Endothelial cell of umbilical vein (primary cell): ENCODE results near the gene HPX. TPM values are rescaled to one million over a fixed set of nuclear protein-coding genes. Genes with fewer than 3 reads are reported as not detected.

Experiments used
- BruUV-seq: library from RNA; stranded (reverse); fragments of 400-500 nt; replicated peaks from 2 replicates; lab custom pipeline; 2021; lab: Mats Ljungman, UMichigan
- CTCF ChIA-PET: fragments of 300-600, 350-600 bp; sonication (Branson Sonifier 250); formaldehyde crosslinking; loops from one replicate; lab custom pipeline; 2021; ENCODE audit warnings: antibody characterized with exemption, inconsistent platforms; lab: Charles Lee
- POLR2A ChIA-PET: fragments of 300-600, 350-600 bp; sonication (Branson Sonifier 250); formaldehyde crosslinking; loops from one replicate; lab custom pipeline; 2021; ENCODE audit warnings: antibody characterized with exemption, inconsistent platforms; lab: Charles Lee
- DNase-seq: peaks from one replicate; pipeline ENCODE4 v3.0.0-alpha.2; 2011; ENCODE audit warnings: low read depth, low spot score
- FAIRE-seq: peaks from 2 replicates; lab custom pipeline; 2011; peaks lifted over from hg19 to GRCh38; lab: Jason Lieb, UNC
- H2AFZ ChIP-seq: 2 replicates; pipeline ENCODE4 v1.6.0; 2012; ENCODE audit warnings: low read depth, low read length, control low read depth, inconsistent platforms
- H3K27ac ChIP-seq: 2 replicates; pipeline ENCODE4 v1.5.1; 2011; ENCODE audit warnings: low read depth, mild to moderate bottlenecking, control low read depth, low read length, moderate library complexity; ENCODE audit not compliant: insufficient read depth
- H3K27me3 ChIP-seq, 2 experiments: 2 replicates each; pipeline versions ENCODE4 v1.6.0 to v1.6.1; 2011; ENCODE audit warnings: low read length in 2 of 2, mixed read lengths in 1 of 2; ENCODE audit not compliant: control insufficient read depth in 2 of 2, insufficient read depth in 2 of 2
- H3K36me3 ChIP-seq, 2 experiments: 2 replicates in 1 of 2; 3 replicates in 1 of 2; pipeline ENCODE4 v1.5.1; 2011; ENCODE audit warnings: low read length in 2 of 2, mild to moderate bottlenecking in 1 of 2, moderate library complexity in 1 of 2; ENCODE audit not compliant: control insufficient read depth in 2 of 2, insufficient read depth in 2 of 2; ENCODE audit errors: extremely low read depth in 1 of 2
- H3K4me1 ChIP-seq: 3 replicates; pipeline ENCODE4 v1.5.1; 2011; ENCODE audit warnings: mild to moderate bottlenecking, low read length; ENCODE audit not compliant: control insufficient read depth, insufficient read depth; ENCODE audit errors: extremely low read depth
- H3K4me2 ChIP-seq: 2 replicates; pipeline ENCODE4 v1.6.1; 2011; ENCODE audit warnings: low read length, control low read depth, mixed read lengths; ENCODE audit not compliant: insufficient read depth
- H3K4me3 ChIP-seq, 3 experiments: fragments of 200-600 bp in 1 of 3; sonication (generic), shearing (Covaris generic) in 1 of 3; replicated peaks in 1 of 3; 2 replicates each; pipeline ENCODE4 v1.5.1; 2011 to 2016; ENCODE audit warnings: control low read depth in 3 of 3, low read length in 3 of 3, mild to moderate bottlenecking in 2 of 3, inconsistent platforms in 1 of 3, low read depth in 1 of 3, moderate library complexity in 1 of 3; ENCODE audit not compliant: insufficient read depth in 1 of 3
- H3K79me2 ChIP-seq: 2 replicates; pipeline ENCODE4 v1.6.0; 2012; ENCODE audit warnings: low read length, inconsistent platforms; ENCODE audit not compliant: control insufficient read depth, insufficient read depth
- H3K9ac ChIP-seq: replicated peaks from 2 replicates; pipeline ENCODE3; 2011; ENCODE audit warnings: low read length, control low read depth; ENCODE audit not compliant: insufficient read depth; ENCODE audit errors: extremely low read depth
- H3K9me1 ChIP-seq: replicated peaks from 3 replicates; pipeline ENCODE4 v1.6.0; 2011; ENCODE audit warnings: mild to moderate bottlenecking, low read length; ENCODE audit not compliant: control insufficient read depth, insufficient read depth; ENCODE audit errors: extremely low read depth
- H3K9me3 ChIP-seq: replicated peaks from 2 replicates; pipeline ENCODE4 v1.5.1; 2012; ENCODE audit warnings: low read length, inconsistent platforms; ENCODE audit not compliant: control insufficient read depth, insufficient read depth
- H4K20me1 ChIP-seq: replicated peaks from 2 replicates; pipeline ENCODE3; 2011; ENCODE audit warnings: mild to moderate bottlenecking, low read length; ENCODE audit not compliant: control insufficient read depth, insufficient read depth; ENCODE audit errors: extremely low read depth
- EZH2 ChIP-seq: IDR thresholded peaks from 2 replicates; pipeline ENCODE4 v1.6.1; 2012; ENCODE audit warnings: borderline replicate concordance, low read depth, mild to moderate bottlenecking, moderate library complexity, low read length, inconsistent platforms; ENCODE audit not compliant: severe bottlenecking
- FOS ChIP-seq: IDR thresholded peaks from 2 replicates; pipeline ENCODE4 v1.6.1; 2011; ENCODE audit warnings: mild to moderate bottlenecking, low read length, moderate library complexity, borderline replicate concordance; ENCODE audit not compliant: insufficient read depth
- GATA2 ChIP-seq: IDR thresholded peaks from 2 replicates; pipeline ENCODE4 v1.7.0; 2011; ENCODE audit warnings: low read depth, mild to moderate bottlenecking, moderate library complexity, mixed read lengths, low read length; ENCODE audit not compliant: insufficient read length, insufficient read depth
- JUN ChIP-seq: IDR thresholded peaks from 2 replicates; pipeline ENCODE4 v1.6.1; 2011; ENCODE audit warnings: borderline replicate concordance, low read depth; ENCODE audit not compliant: insufficient read length, insufficient read depth
- MAX ChIP-seq: IDR thresholded peaks from 2 replicates; pipeline ENCODE4 v1.6.1; 2011; ENCODE audit not compliant: insufficient read depth, insufficient read length
- MYC ChIP-seq: IDR thresholded peaks from one replicate; pipeline ENCODE4 v1.6.1; 2011; ENCODE audit warnings: mild to moderate bottlenecking, low read depth, low read length
- POLR2A ChIP-seq: IDR thresholded peaks from 2 replicates; pipeline ENCODE4 v1.6.1; 2012; ENCODE audit warnings: low read depth, mild to moderate bottlenecking, control low read depth, low read length
- POLR2AphosphoS5 ChIP-seq: IDR thresholded peaks from 2 replicates; pipeline ENCODE4 v1.6.1; 2012; ENCODE audit warnings: low read depth, mild to moderate bottlenecking, control low read depth, low read length, moderate library complexity; ENCODE audit not compliant: insufficient read depth
- dilution Hi-C: fragments of 300-500 bp; cut with MboI; formaldehyde crosslinking; loops from one replicate; pipeline ENCODE4 v1.15.0; 2019; ENCODE audit warnings: low sequenced_read_pairs; ENCODE audit not compliant: extremely low pct_ligation_motif_present
- intact Hi-C: fragments of 100-400 bp; cut with micrococcal nuclease; formaldehyde crosslinking; loops from one replicate; pipeline ENCODE4 v1.10.0; 2022
- polyA plus RNA-seq, 4 experiments: library from polyadenylated mRNA; depleted of rRNA in 3 of 4; stranded (reverse) in 3 of 4; unstranded in 1 of 4; fragments of >200 nt; gene quantifications; 2 replicates each; pipeline versions ENCODE4 v1.2.1 to v1.2.3, GENCODE V29; 2011 to 2012; ENCODE audit warnings: missing spikeins in 1 of 4
- total RNA-seq: library from RNA; stranded (reverse); gene quantifications from 2 replicates; pipeline ENCODE4 v1.2.3, GENCODE V29; 2021
- TF ChIP-seq, protein P1 (sequence below), 2 donors: IDR thresholded peaks; 1 replicate in 1 of 2; 2 replicates in 1 of 2; pipeline ENCODE4 v1.5.1; 2011; ENCODE audit warnings: low read length in 2 of 2, mild to moderate bottlenecking in 2 of 2, moderate library complexity in 2 of 2, control low read depth in 1 of 2, inconsistent platforms in 1 of 2, low read depth in 1 of 2; ENCODE audit not compliant: insufficient read depth in 1 of 2; ENCODE audit errors: extremely low read depth in 1 of 2

The HPX gene
- total and polyA plus RNA-seq, 2 donors (not counting 3 experiments of a cell fraction or from before 2014, with no cell fraction given): 1.3 to 1.5 TPM

- Histone ChIP-seq H3K9ac (no peak overlapping the region), H3K4me3 (no peak overlapping the region), H3K4me1 (no peaks in the 10 kb centered on the region), H3K79me2 (no peaks in the 10 kb centered on the region), H4K20me1 (no peaks in the 10 kb centered on the region), H3K27me3 (no peaks in the 10 kb centered on the region), H3K27ac (no peak overlapping the region), H2AFZ (no peak overlapping the region), H3K9me3 (no peaks in the 10 kb centered on the region), H3K4me2 (no peak overlapping the region), H3K9me1 (no peaks in the 10 kb centered on the region), H3K36me3 (no peaks in the 10 kb centered on the region)
- DNase-seq (no peak), FAIRE-seq (no peak)
- TF ChIP-seq MYC (no peak), FOS (no peak)
- ChIA-PET CTCF (interaction anchor here (2.4 to 6.8 kb wide), 2 partner anchors 13 kb away, joined by 7 to 46 read pairs; partner anchors contain the start of gene APBB1), POLR2A (no interaction called here)
- intact Hi-C loops (no loop called here), dilution Hi-C loops (no loop called here)
- BruUV-seq: no TSS peak
Measured at GRCh38 chr11:6431861-6432260, 8.9 kb downstream of the HPX start.

GRCh38 chr11:6427516-6427915 lies 13.3 kb downstream of the HPX start:
- no peaks in the 10 kb centered on the region for H3K36me3 ChIP-seq
- no peak overlapping the region for H3K27ac ChIP-seq
- H2AFZ ChIP-seq: no peak overlapping the region
- POLR2A ChIA-PET: no interaction called here
- CTCF ChIA-PET: interaction anchor here (0.7 to 2.9 kb wide), 6 partner anchors 11 to 279 kb away, joined by 4 to 19 read pairs (median 8); partner anchors contain the start of gene HPX
- no peak for TF ChIP-seq EZH2
- TF ChIP-seq POLR2AphosphoS5: no peak
- TF ChIP-seq GATA2: no peak
- TF ChIP-seq MAX: no peak
- TF ChIP-seq MYC: no peak
- TF ChIP-seq FOS: no peak
- TF ChIP-seq, protein P1, sequence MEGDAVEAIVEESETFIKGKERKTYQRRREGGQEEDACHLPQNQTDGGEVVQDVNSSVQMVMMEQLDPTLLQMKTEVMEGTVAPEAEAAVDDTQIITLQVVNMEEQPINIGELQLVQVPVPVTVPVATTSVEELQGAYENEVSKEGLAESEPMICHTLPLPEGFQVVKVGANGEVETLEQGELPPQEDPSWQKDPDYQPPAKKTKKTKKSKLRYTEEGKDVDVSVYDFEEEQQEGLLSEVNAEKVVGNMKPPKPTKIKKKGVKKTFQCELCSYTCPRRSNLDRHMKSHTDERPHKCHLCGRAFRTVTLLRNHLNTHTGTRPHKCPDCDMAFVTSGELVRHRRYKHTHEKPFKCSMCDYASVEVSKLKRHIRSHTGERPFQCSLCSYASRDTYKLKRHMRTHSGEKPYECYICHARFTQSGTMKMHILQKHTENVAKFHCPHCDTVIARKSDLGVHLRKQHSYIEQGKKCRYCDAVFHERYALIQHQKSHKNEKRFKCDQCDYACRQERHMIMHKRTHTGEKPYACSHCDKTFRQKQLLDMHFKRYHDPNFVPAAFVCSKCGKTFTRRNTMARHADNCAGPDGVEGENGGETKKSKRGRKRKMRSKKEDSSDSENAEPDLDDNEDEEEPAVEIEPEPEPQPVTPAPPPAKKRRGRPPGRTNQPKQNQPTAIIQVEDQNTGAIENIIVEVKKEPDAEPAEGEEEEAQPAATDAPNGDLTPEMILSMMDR (IDR thresholded peaks at IDR 0.05; ENCODE audit: extremely low read depth in 1 of 2, insufficient read depth in 1 of 2, low read depth in 1 of 2, low read length in 2 of 2): no peak
- TF ChIP-seq POLR2A: no peak
- TF ChIP-seq JUN: no peak
- dilution Hi-C loops: no loop called here
- H3K4me2 ChIP-seq: no peak overlapping the region
- H3K4me1 ChIP-seq: no peaks in the 10 kb centered on the region
- no peak for DNase-seq
- no peaks in the 10 kb centered on the region for H4K20me1 ChIP-seq
- H3K27me3 ChIP-seq: peaks cover 6 to 14% of the 10 kb centered on the region in 2 experiments
- FAIRE-seq: no peak
- H3K9me3 ChIP-seq: no peaks in the 10 kb centered on the region
- H3K9me1 ChIP-seq: no peaks in the 10 kb centered on the region
- intact Hi-C loops: no loop called here
- H3K4me3 ChIP-seq: no peak overlapping the region
- BruUV-seq: no TSS peak
- no peak overlapping the region for H3K9ac ChIP-seq
- H3K79me2 ChIP-seq: no peaks in the 10 kb centered on the region
